GM21528 (cell line): ENCODE results near the gene ZNF580.

ENCODE experiments used
- ATAC-seq: cut with Tn5 transposase; IDR thresholded peaks from one replicate; pipeline ENCODE4 v1.9.1; 2021; ENCODE audit warnings: mild to moderate bottlenecking, moderate library complexity; ENCODE audit not compliant: unreplicated experiment, low FRiP score

Gene ZNF580

DNA sequence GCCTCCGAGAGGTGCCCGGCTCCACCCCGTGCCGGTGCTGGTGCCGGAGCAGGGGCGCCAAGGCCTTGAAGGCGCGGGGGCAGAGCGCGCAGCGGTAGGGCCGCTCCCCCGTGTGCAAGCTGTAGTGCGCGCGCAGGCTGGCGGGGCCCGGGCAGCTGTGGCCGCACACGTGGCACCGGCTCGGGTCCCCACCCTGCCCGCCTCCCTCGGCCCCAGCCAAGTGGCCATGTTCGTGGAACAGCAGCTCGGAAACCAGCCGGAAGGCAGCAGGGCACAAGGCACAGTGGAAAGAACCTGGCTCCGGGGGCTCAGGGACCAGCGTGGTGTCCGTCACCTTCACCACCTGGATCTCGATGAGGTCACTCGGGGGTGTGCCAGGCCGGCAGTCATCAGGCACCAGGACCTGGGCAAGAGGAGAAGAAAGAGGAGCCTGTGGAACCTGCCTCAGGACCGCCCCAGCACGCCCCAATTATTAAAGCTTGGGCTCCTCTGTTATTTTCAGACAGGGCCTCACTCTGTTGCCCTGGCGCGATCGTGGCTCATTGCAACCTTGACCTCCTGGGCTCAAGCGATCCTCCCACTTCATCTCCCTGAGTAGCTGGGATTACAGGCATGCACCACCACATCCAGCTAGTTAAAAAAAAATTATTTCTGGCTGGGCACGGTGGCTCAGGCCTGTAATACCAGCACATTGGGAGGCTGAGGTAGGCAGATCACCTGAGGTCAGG lies 18.4 kb upstream of the ZNF580 start:
- no peak for ATAC-seq

DNA sequence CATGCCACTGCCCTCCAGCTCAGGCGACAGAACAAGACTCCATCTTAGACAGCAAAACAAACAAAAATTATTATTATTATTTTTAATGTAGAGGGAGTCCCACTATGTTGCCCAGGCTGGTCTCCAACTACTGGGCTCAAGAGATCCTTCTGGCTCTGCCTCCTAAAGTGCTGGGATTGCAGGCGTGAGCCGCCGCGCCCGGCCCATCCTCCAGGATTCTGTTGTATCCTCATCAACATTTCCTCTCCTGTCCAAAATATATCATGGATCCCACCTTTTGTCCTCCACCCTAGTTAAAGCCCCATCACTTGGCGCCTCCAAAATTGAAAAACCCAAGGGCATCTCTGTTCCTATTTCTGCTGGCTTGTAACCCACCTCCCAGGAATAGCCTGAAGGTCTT lies 17.7 kb upstream of the ZNF580 start:
- no peak for ATAC-seq

DNA sequence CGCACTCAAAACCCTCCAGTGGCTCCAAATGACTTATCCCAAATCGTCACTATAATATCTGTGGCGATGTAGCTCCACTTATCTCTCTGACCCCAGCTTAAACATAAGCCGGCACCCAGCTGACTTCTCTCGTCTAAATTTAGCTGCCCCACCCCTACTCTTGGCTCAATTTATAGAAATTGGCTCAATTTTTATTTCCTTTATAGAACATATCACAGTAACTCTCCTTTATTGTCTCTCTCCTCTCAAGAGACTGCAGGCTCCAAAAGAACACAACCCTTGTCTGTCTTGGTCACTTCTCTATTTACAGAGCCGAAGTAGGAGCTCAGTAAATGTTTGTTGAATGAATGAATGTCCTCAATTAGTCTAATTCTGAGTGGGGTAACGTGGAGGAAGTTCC lies 17.2 kb upstream of the ZNF580 start:
- no peak for ATAC-seq

DNA sequence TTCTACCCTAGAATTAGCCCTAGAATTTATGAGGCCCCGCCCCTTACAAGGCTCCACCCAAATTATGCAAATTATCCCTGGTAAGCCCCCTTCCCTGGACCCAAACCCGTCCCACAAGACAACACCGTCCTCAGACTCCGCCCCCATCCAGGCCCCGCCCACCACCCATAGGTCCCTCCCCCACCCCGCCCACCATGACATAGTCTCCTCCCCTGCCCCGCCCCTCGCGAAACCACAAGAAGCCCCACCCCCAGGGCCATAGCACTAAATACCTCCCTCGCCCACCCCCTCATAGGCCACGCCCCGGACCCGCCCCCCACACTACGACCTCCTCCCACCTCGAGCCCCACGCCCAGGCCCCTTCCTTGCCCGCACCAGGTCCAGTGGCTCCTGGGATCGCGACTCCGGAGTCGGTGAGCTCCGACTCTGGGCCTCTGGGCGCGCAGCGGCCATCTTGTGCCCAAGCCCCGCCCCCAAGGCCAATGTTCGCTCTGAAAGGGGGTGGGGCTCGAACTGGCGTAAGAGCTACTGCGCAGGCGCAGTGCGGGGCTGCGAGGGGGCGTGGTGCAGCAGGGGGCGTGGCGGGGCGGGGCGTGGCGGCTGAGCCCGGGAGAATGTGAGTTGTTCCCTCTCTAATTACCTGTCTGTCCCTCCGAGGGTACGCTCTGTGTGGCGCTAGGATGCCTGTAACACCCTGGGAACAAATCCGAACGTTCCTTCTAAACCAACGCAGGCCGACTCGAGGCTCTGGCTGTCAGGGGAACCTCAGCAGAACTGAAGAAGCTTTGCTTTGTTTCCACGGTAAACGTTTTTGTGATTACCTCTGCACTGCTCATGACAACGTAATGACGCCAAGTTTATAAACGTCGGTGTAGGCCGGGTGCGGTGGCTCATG lies 16.4 kb upstream of the ZNF580 start, which contains the start of gene ZNF784:
ZNF784 (minus strand) TSS at position 458 of the 895 bp plus-strand sequence; CDS start at position 453, 5 bp downstream.
- ATAC-seq, result peak; percentile 45

DNA sequence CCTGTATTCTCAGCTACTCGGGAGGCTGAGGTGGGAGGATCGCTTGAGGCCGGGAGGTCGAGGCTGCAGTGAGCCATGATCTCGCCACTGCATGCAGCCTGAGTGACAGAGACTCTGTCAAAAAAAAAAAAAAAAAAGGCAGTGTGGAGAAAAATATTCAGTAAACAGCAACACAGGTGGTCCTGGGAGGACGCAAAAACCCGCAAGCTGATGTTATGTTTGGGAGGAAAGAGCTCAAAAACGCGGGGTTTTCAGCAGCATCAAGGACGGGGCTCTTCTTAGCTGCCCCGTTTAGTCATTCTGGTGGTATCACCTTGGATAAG lies 15.8 kb upstream of the ZNF580 start:
- no peak for ATAC-seq

DNA sequence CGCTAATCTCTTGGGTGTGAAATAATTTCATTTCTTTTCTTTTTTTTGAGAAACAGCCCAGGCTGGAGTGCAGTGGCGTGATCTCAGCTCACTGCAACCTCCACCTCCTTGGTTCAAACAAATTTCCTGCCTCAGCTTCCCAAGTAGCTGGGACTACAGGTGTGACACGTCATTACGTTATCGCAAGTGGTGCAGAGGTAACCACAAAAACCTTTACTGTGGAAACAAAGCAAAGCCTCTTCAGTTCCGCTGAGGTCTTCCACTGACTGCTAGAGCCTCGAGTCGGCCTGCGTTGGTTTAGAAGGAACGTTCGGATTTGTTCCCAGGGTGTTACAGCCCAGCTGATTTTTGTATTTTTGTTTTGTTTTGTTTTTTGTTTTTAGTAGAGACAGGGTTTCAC lies 14.5 kb upstream of the ZNF580 start:
- no peak for ATAC-seq

DNA sequence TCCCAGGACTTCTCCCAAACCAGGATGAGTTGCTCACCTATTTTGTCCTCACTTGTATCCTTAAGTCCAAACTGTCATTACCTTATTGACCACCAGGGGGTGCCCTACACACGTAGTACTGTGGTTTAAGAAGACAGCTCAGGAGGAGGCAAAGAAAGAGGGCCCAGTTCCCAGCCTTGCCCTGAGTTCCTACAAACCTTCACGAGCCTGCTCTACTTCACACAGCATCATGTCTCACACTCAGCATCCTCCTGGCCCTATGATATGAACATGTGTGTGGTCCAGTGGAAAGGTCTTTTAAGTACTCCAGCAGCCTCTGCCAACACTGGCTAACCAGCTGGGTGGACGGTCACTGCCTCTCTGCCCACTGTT lies 8.4 kb upstream of the ZNF580 start:
- no peak for ATAC-seq

DNA sequence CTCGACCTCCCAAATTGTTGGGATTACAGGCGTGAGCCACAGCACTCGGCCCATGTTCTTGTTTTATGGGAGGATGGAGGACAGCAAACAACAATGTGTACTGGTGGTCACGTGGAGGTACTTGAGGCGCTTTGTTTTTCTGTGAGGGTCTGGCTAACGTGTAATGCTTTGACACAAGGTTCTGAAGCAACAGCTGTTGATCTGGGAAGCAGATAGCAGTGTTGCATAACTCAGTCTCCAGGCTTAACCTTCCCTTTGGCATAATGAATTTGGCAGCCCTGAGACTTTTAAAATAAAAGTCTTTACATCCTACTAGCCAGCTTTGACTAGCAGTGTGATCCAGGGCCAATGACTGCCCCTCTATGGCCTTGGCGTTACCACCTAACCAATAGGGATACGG lies 6.9 kb upstream of the ZNF580 start:
- no peak for ATAC-seq

DNA sequence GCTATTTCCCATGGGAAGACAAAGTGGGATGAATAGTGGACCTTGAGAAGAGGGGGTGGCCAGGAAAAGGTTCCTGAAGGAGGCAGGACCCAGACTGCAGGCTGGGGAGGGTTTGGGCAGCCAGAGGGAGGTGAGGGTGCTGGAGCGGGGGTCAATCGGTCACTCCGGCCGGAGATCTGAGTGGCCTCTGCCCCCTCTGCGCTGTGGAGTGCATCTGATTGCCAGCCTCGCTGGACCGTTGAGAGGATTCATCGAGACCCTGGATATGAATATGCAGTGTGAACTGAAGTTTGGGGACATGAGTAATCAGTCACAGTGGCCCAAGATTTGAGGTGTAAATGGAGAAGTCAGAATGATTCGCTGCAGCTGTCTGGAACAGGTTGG lies 5.5 kb upstream of the ZNF580 start:
- ATAC-seq, result no peak

DNA sequence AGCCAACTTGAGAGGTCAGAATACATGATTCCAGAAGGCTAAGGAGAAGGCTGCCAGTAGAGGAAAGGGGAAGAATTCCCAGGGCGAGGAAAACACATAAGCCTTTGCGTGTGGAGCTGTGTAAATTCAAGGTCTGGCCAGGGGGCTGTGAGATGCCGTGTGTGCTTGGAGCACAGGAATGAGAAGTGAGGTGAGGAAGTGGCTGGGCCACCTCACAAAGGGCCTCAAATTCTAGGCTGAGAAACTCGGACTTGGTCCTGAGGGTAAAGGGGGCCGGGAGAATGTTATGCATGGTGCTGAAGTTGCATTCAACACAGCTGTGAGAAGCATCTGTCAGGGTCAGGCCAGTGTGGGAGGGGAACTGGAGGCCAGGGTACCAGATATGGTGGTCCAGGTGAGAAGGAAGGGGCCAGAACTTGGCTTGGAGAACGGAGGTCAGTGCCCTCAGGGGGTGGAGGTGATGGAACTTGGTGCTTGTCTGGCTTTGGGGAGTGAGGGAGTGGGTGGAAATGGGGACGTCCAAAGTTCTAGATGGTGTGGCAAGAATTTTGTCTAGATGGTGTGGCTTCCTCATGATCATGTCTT lies 4.9 kb upstream of the ZNF580 start:
- no peak for ATAC-seq

DNA sequence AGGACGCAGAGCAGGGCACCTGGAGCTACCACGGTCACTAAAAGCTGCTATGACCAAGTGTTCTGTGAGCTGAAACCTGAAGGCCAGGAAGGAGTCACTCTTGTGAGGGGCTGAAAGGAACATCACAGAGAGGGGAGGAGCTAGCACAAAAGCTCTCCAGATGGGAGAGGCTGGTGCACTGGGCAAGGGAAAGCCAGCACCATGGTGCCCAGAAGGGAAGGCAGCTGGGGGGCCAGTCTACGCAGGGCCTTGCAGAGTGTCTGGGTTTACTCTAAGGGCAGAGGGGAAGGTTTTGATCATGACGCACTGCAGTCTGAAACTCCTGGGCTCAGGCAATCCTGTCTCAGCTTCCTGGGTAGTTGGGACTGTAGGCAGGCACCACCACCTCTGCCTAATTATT lies 4.1 kb upstream of the ZNF580 start:
- no peak for ATAC-seq

DNA sequence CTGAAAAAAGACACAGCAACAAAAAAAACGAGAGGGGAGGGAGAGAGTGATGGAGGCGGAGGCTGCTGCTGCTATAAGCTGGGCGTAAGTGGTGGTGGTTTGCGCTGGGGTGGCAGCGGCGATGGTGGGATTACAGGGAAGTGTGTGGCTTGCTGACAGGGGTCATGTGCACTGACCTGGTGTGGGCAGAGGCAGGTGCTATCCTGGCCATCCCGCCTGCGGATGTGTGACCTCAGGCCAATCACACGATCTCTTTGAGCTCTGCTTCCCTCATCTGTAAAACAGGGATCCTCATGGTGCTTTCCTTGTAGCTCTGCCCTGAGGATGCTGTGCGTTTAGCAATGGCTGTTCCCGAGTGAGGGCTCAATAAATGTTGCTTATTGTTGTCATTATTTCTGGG lies 3.3 kb upstream of the ZNF580 start:
- ATAC-seq, result no peak

DNA sequence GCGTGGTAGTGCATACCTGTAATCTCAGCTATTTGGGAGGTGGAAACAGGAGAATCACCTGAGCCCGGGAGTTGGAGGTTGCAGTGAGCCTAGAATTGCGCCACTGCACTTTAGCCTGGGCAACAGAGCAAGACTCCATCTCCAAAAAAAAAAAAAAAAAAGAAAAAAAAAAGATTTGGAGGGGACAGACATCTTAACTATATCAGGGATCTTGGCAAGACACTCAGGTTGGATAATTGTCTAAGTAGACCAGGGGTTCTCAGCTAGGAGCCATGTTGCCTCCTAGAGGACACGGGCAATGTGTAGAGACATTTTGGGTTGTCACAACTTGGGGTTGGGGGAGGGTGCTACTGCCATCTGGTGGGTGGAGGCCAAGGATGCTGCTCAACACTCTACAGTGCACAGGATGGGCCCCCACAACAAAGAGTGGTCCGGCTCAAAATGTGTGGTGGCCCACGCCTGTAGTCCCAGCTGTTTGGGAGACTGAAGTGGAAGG lies 1.9 kb upstream of the ZNF580 start:
- ATAC-seq, result no peak

DNA sequence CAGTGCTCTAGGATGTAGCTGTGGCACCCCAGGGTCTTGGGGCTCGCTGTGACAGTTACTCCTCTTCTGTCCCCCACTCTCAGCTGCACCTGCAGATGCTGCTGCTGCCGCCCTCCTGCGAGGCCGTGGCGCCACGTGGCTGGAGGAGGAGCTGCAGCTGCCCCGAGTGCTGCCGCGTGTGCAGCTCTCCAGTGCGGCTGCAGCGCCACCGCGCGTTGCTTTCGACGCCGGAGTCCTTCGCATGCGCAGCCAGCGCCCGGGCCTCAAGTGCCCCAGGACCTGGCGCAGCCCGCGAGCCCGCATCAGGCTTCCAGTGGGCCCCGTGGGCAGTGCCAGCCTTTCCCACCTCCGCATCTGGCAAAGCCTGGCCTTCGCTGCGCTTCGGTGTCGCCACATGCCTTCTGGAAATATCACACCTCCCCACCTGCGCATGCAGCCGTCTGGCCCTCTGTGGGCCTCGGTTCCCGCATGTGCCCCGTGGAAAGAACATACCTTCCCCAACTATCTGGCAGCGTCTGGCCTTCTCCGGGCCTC lies 692 bp upstream of the ZNF580 start:
- no peak for ATAC-seq

DNA sequence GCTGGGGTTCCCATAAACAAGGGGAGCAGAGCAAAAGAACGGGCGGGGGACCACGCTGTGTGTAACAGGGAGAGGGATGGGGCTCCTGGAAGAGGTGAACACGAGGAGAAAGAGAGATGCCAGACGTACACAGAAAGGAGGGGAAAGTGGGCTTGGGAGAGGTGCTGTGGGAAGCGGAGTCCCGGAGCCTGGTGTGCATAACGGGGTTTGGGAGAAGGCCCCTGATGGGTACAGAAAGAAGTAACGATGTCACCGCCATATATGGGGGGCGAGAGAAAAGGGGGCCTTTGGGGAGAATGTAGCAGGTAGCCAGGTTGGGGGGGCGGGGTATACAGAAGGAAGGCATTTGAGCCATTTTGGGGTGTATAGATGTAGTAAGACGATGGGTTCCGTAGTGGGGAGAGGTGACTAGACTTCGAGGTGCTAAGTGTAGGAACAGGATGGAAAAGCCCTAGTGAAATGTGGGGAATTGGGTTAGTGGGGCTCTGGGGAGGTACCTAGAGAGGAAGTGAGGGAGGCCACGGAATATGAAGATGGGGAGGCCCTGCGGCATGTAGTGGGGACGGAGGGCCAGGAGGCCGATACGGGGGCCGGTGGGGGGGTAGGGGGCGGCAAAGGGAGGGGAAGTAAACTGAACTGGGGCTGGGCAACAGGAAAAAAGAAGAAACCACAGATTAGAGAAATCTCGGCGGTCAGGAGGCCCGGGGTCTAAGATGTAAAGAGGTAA lies 787 bp downstream of the ZNF580 start:
- no peak for ATAC-seq

DNA sequence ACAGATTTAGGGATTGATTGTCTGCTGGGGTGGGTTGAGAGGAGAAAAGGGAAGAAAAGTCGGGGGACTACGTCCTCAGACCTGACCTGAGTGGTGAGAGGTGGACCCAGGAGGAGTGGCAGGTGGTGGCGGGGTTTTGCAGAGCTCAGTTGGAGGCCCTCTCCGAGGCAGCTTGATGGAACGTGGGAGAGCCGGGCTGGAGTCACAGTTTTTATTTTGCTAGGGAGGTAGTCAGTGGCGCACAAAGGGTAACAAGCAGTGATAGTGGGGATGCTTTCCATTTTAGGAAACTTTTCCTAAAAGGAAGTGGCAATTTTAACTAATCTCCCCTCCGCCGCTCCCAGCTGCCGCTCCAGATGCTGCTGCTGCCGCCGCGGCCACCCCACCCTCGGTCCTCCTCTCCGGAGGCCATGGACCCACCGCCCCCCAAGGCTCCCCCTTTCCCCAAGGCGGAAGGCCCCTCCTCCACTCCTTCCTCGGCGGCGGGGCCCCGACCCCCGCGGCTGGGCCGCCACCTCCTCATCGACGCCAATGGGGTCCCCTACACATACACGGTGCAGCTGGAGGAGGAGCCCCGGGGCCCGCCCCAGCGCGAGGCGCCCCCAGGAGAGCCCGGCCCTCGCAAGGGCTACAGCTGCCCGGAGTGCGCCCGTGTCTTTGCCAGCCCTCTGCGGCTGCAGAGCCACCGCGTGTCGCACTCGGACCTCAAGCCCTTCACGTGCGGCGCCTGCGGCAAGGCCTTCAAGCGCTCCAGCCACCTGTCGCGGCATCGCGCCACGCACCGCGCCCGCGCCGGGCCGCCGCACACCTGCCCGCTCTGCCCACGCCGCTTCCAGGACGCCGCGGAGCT lies 1.6 kb downstream of the ZNF580 start:
- ATAC-seq, result no peak

DNA sequence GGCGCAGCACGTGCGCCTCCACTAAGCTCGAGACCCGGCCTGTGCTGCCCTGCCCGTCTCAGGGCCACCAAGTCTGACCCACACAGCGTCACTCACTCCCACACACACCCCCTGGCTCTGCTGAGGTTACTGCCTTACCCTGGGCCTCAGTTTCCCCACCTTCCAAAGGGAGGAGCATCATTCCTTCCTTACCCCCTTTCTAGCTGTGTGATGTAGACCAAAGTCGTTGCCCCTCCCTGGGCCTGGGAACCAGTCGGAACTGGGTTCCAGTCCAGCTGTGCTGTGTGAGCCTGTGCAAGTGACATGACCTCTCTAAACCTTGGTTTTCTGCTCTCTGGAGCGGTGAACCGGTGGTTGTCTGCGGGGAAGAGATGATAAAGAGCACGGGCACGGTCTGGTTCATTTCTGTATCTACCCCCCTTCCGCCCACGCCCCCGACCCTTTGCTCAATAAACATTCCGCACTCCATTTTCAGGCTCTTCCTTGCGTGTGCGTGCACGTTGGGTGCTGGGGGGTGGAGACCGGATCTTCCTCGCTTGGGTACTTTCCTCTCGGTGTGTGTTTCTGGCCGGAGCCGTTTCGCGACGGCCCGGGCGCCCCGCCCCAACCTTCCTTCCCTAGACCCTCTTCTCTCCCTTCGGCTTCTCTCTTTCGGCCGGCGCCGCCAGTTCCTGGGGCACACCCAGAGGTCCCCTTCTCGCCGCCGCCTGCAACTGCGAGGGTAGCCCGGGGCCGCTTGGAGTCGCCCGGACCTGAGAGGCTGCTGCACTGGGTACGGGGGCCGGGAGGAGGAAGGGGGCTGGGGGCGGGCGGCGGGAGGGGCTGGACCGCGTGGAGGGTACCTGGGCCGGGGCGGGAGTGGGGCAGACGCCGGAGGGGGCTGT lies 2.4 kb downstream of the ZNF580 start, which contains the start of gene ZNF581:
ZNF581 (plus strand) TSS at position 647 of the 884 bp plus-strand sequence. CDS start 923 bp downstream, outside the sequence.
- no peak for ATAC-seq

DNA sequence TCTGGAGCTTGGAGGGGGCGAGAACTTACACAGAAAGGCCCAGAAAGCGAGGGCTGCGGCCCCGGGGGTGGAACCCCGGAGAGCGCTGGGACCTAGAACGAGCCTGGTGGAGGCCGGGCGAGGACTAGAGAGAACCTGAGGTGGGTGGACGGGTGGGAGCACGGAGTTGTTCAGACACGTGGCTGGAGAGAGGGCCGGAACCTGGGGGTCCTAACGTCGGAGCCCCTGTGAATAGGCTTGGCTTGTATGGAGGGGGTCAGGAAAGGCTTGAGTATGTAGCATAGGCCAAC lies 3.0 kb downstream of the ZNF580 start:
- ATAC-seq, result no peak
